GM12872 (cell line): ENCODE data around the gene JAG1.

Source experiments
- CTCF ChIP-seq: IDR thresholded peaks from 3 replicates; pipeline ENCODE4 v1.5.1; 2011; ENCODE audit warnings: low read depth, mild to moderate bottlenecking, low read length, moderate library complexity; ENCODE audit not compliant: insufficient read depth

Gene JAG1

GRCh38 chr20:10640897-10641296, 32.9 kb downstream of the JAG1 start:
- no peak for TF ChIP-seq CTCF

- TF ChIP-seq CTCF = no peak
Observed at GRCh38 chr20:10639737-10640556, 33.9 kb downstream of the JAG1 start.

GRCh38 chr20:10639077-10639736, 34.6 kb downstream of the JAG1 start:
- TF ChIP-seq CTCF = no peak

- no peak for TF ChIP-seq CTCF
Observed at GRCh38 chr20:10637563-10637962, 36.2 kb downstream of the JAG1 start.

GRCh38 chr20:10637031-10637559, 36.7 kb downstream of the JAG1 start:
- no peak for TF ChIP-seq CTCF

- no peak for TF ChIP-seq CTCF
Observed at GRCh38 chr20:10636326-10636818, 37.4 kb downstream of the JAG1 start.

- TF ChIP-seq CTCF = no peak
Observed at GRCh38 chr20:10635476-10636208, 38.2 kb downstream of the JAG1 start.
